ENCODE results near the gene LRRC8C.

The LRRC8C gene

DNA sequence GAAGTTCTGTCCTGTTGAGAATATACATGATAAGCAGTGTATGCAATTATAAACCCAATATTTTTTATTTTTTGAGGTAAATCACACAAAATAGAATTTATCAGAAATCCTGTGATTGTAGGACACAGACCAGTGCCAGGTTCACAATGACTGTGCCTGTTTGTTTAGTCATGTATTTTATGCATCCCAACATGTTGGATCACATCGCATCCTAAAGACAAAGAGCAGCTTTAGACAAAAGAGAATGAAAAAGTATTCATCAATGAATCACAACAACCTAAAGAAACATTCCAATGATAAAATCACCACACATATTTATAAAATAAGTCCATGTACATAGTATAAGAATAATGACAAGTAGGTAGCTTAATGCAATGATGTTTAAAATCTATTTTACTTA, 134.7 kb downstream of the LRRC8C start:
- Histone ChIP-seq H3K36me3 (0 out of 22 replicates have a peak, but pooled peaks cover 0 to 5% (median 0%) of the 10 kb centered on the region in 11 experiments), H3K9me3 (replicated peaks in 1 of 11) (no peaks in the 10 kb centered on the region; a peak in 1 of 22 replicates), H3K27me3 (no peaks in the 10 kb centered on the region), H3K4me1 (peaks cover 13 to 24% (median 19%) of the 10 kb centered on the region in 10 experiments), H3K4me2 (no peak overlapping the region), H4K20me1 (no peaks in the 10 kb centered on the region), H3K27ac (no peak overlapping the region), H3K9ac (no peak overlapping the region), H3K4me3 (no peak overlapping the region)
- no peak for TF ChIP-seq Cebpa-rat (IDR thresholded peaks at IDR 0.05)

All from BLaER1 treated with 17β-estradiol and CSF1 and Interleukin-3, amounts not matched to agents 10 nM and 100 nM (cell line).